Fibroblast of lung (primary cell): ENCODE data around the gene UBR4. TPM values are rescaled to one million over a fixed set of nuclear protein-coding genes. Genes with fewer than 3 reads are reported as not detected.

ENCODE experiments used
- DNase-seq, 2 donors: peaks; one replicate each; pipeline versions ENCODE4 v3.0.0 to v3.0.0-alpha.2; 2010; ENCODE audit warnings: low read depth in 2 of 2
- H2AFZ ChIP-seq: 2 replicates; pipeline ENCODE4 v1.5.1; 2012; ENCODE audit warnings: low read length, control low read depth, inconsistent platforms
- H3K27ac ChIP-seq: 2 replicates; pipeline ENCODE4 v1.5.1; 2011; ENCODE audit warnings: low read length, control low read depth; ENCODE audit not compliant: insufficient read depth
- H3K27me3 ChIP-seq: 2 replicates; pipeline ENCODE4 v1.5.1; 2011; ENCODE audit warnings: mild to moderate bottlenecking, low read length; ENCODE audit not compliant: control insufficient read depth, insufficient read depth
- H3K36me3 ChIP-seq: 2 replicates; pipeline ENCODE4 v1.5.1; 2011; ENCODE audit warnings: low read length; ENCODE audit not compliant: control insufficient read depth, insufficient read depth
- H3K4me1 ChIP-seq: 2 replicates; pipeline ENCODE4 v1.5.1; 2011; ENCODE audit warnings: low read length; ENCODE audit not compliant: control insufficient read depth, insufficient read depth; ENCODE audit errors: extremely low read depth
- H3K4me2 ChIP-seq: 2 replicates; pipeline ENCODE4 v1.5.1; 2011; ENCODE audit warnings: low read length, control low read depth; ENCODE audit not compliant: insufficient read depth; ENCODE audit errors: extremely low read depth
- H3K4me3 ChIP-seq, 4 experiments: fragments of 200-600 bp in 1 of 4; sonication (generic) in 1 of 4; replicated peaks in 1 of 4; 2 replicates each; pipeline ENCODE4 v1.5.1; 2011 to 2016; ENCODE audit warnings: low read length in 4 of 4, low read depth in 3 of 4, mild to moderate bottlenecking in 3 of 4, control low read depth in 2 of 4, inconsistent platforms in 1 of 4, mixed read lengths in 1 of 4; ENCODE audit not compliant: insufficient read depth in 1 of 4; ENCODE audit errors: control extremely low read depth in 1 of 4
- H3K79me2 ChIP-seq: 2 replicates; pipeline ENCODE4 v1.5.1; 2012; ENCODE audit warnings: mild to moderate bottlenecking, low read length, inconsistent platforms; ENCODE audit not compliant: control insufficient read depth, insufficient read depth
- H3K9ac ChIP-seq: 2 replicates; pipeline ENCODE4 v1.5.1; 2011; ENCODE audit warnings: mild to moderate bottlenecking, low read length, control low read depth; ENCODE audit not compliant: insufficient read depth
- H3K9me3 ChIP-seq: 2 replicates; pipeline ENCODE4 v1.5.1; 2012; ENCODE audit warnings: low read depth, low read length; ENCODE audit not compliant: control insufficient read depth, insufficient read depth
- H4K20me1 ChIP-seq: 2 replicates; pipeline ENCODE4 v1.5.1; 2011; ENCODE audit warnings: low read length; ENCODE audit not compliant: control insufficient read depth, insufficient read depth; ENCODE audit errors: extremely low read depth
- CTCF ChIP-seq, 2 donors: IDR thresholded peaks in 1 of 2; conservative IDR thresholded peaks in 1 of 2; 1 replicate in 1 of 2; 2 replicates in 1 of 2; pipeline ENCODE4 v1.5.1; 2011 to 2012; ENCODE audit warnings: low read length in 2 of 2, control low read depth in 1 of 2, inconsistent platforms in 1 of 2, low read depth in 1 of 2, mild to moderate bottlenecking in 1 of 2
- EZH2 ChIP-seq: IDR thresholded peaks from 2 replicates; pipeline ENCODE4 v1.5.1; 2012; ENCODE audit warnings: low read length, control low read depth, mild to moderate bottlenecking; ENCODE audit errors: missing control alignments
- polyA plus RNA-seq, 2 donors: library from polyadenylated mRNA; depleted of rRNA in 1 of 2; stranded (reverse) in 1 of 2; unstranded in 1 of 2; fragments of >200 nt; gene quantifications; 2 replicates each; pipeline ENCODE4 v1.2.1, GENCODE V29; 2011 to 2012; ENCODE audit warnings: missing spikeins in 1 of 2
- total RNA-seq: library from RNA; depleted of rRNA; stranded (reverse); fragments of >200 nt; gene quantifications from 2 replicates; pipeline ENCODE4 v1.2.1, GENCODE V29; 2014

The UBR4 gene
- total and polyA plus RNA-seq, 2 donors (not counting 1 experiment from before 2014, with no cell fraction given), result 32.0 to 164 TPM

- Histone ChIP-seq H3K27me3 (no peaks in the 10 kb centered on the region), H3K4me1 (peaks cover 8% of the 10 kb centered on the region), H3K9me3 (no peaks in the 10 kb centered on the region), H4K20me1 (no peaks in the 10 kb centered on the region), H3K4me2 (no peak overlapping the region), H3K9ac (no peak overlapping the region), H3K27ac (no peak overlapping the region), H3K79me2 (no peaks in the 10 kb centered on the region), H3K36me3 (peaks cover 61% of the 10 kb centered on the region), H3K4me3 (no peak overlapping the region), H2AFZ (no peak overlapping the region)
- TF ChIP-seq EZH2 (no peak), CTCF (conservative IDR thresholded peaks at IDR 0.05 in 1 of 2, IDR thresholded peaks at IDR 0.05 in 1 of 2; ENCODE audit: low read depth in 1 of 2, low read length in 2 of 2) (no peak)
- DNase-seq, result no peak
These were observed 133.0 kb downstream of the UBR4 start for GRCh38 chr1:19076841-19077616.

GRCh38 chr1:19074902-19075721 lies 135.0 kb downstream of the UBR4 start:
- no peaks in the 10 kb centered on the region for H3K4me1 ChIP-seq
- no peak overlapping the region for H3K4me2 ChIP-seq
- H4K20me1 ChIP-seq, result no peaks in the 10 kb centered on the region
- TF ChIP-seq CTCF (conservative IDR thresholded peaks at IDR 0.05 in 1 of 2, IDR thresholded peaks at IDR 0.05 in 1 of 2; ENCODE audit: low read depth in 1 of 2, low read length in 2 of 2) (no peak), EZH2 (no peak)
- H3K9ac ChIP-seq, result no peak overlapping the region
- H3K9me3 ChIP-seq, result no peaks in the 10 kb centered on the region
- no peaks in the 10 kb centered on the region for H3K27me3 ChIP-seq
- DNase-seq, result peak in 1 of 2 donors; percentile 53
- no peak overlapping the region for H3K4me3 ChIP-seq
- H3K79me2 ChIP-seq, result no peaks in the 10 kb centered on the region
- H3K36me3 ChIP-seq, result peaks cover 50% of the 10 kb centered on the region
- no peak overlapping the region for H2AFZ ChIP-seq
- H3K27ac ChIP-seq, result no peak overlapping the region

- Histone ChIP-seq H3K36me3 (peaks cover 44% of the 10 kb centered on the region), H3K4me3 (no peak overlapping the region), H3K4me1 (no peaks in the 10 kb centered on the region), H3K27me3 (no peaks in the 10 kb centered on the region), H3K27ac (no peak overlapping the region), H3K9me3 (no peaks in the 10 kb centered on the region), H3K9ac (no peak overlapping the region), H3K79me2 (no peaks in the 10 kb centered on the region), H3K4me2 (no peak overlapping the region), H4K20me1 (no peaks in the 10 kb centered on the region), H2AFZ (no peak overlapping the region)
- DNase-seq, result peak in 1 of 2 donors; percentile 36
- TF ChIP-seq EZH2 (no peak), CTCF (conservative IDR thresholded peaks at IDR 0.05 in 1 of 2, IDR thresholded peaks at IDR 0.05 in 1 of 2; ENCODE audit: low read depth in 1 of 2, low read length in 2 of 2) (no peak)
These were observed 135.6 kb downstream of the UBR4 start for GRCh38 chr1:19074361-19074901.
